ENCODE measurements around the gene PRODH.
"Not testable (repeated sequence)": the region's sequence is repeated elsewhere in the genome, so short reads cannot be mapped to it uniquely, and the experiment has no call there.

The PRODH gene

DNA sequence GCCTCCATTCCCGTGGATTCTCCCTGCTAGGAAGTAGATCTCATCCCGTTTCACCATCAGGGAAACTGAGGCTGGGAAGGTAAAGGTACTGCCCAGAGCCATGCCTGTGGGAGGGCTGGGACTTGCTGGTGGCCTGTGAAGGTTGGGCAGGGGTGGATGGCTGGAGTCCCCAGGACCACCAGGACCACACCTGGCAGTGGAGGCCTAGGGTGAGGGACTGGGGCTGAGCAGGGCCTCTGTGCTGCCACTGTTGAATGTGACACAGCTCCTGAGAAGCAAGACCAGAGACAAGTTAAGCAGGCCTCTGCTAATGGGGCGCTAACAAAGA lies 26.2 kb upstream of the PRODH start:
- TF ChIP-seq, protein P1, sequence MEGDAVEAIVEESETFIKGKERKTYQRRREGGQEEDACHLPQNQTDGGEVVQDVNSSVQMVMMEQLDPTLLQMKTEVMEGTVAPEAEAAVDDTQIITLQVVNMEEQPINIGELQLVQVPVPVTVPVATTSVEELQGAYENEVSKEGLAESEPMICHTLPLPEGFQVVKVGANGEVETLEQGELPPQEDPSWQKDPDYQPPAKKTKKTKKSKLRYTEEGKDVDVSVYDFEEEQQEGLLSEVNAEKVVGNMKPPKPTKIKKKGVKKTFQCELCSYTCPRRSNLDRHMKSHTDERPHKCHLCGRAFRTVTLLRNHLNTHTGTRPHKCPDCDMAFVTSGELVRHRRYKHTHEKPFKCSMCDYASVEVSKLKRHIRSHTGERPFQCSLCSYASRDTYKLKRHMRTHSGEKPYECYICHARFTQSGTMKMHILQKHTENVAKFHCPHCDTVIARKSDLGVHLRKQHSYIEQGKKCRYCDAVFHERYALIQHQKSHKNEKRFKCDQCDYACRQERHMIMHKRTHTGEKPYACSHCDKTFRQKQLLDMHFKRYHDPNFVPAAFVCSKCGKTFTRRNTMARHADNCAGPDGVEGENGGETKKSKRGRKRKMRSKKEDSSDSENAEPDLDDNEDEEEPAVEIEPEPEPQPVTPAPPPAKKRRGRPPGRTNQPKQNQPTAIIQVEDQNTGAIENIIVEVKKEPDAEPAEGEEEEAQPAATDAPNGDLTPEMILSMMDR (IDR thresholded peaks at IDR 0.05; ENCODE audit: insufficient read depth, low read length, poor library complexity, severe bottlenecking) = no peak
- Histone ChIP-seq H3K4me3 (replicated peaks; ENCODE audit: low read depth, low read length) (no peak overlapping the region), H3K27me3 (replicated peaks; ENCODE audit: control insufficient read depth, insufficient read depth, low read length) (no peaks in the 10 kb centered on the region; the same call in 1 of the 2 replicates)

DNA sequence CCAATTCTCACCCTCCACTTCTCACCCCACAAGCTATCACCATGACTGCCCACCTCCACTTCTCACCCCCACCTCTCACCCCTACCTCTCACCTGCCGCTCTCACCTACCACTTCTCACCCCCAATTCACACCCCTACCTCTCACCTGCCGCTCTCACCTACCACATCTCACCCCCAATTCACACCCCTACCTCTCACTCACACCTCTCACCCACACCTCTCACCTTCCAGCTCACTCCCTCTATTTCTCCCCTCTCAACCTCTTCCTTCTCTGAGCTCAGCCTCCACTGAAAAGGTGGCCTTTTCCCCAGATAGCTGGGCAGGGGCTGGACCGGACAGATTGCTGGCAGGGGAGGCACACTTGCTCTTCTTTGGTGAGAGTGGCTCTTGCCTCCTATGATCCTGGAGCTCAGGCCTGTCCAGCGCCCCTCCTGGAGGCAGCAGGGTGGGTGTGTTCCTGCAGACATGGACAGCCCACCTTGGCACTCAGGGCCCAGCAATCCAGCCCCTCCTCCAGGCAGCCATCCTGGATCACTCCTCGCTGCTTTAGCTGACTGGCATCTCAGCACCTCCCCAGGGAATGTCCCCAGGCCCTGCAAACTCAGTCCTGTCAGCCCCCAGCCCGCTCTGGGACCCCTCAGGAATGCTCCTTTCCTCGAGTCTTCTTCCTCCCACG lies 25.7 kb upstream of the PRODH start:
- not testable (repeated sequence) for H3K27me3 ChIP-seq (replicated peaks; ENCODE audit: control insufficient read depth, insufficient read depth, low read length); H3K36me3 ChIP-seq (ENCODE audit: control insufficient read depth, insufficient read depth, low read length); H3K4me3 ChIP-seq (replicated peaks; ENCODE audit: low read depth, low read length); DNase-seq (ENCODE audit: extremely low read depth, insufficient read length)

More for the DNA sequence above, 26.2 kb upstream of the PRODH start:
- H3K36me3 ChIP-seq (ENCODE audit: control insufficient read depth, insufficient read depth, low read length) = no peaks in the 10 kb centered on the region
- no peak for DNase-seq (ENCODE audit: extremely low read depth, insufficient read length)

DNA sequence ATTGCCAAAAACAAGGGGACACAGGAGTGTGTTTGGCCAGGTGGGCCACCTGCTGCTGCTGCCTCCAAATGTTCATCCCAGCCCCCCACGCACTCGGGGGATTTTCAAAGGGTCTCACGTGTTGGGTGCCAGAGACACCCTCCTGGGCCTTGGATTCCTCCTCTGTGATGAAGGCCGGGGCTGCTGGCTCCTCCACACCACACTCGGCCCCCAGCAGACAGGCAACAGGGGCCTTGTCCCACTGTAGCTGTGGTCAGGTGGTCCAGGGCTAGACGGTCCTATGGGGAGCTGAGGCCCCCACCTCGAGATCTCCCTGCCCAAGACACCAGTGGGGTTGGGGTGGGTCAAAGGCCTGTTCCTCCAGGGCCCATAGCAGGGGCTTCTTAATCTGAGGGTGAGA lies 25.1 kb upstream of the PRODH start:
- not testable (repeated sequence) for H3K4me3 ChIP-seq (replicated peaks; ENCODE audit: low read depth, low read length); DNase-seq (ENCODE audit: extremely low read depth, insufficient read length); H3K27me3 ChIP-seq (replicated peaks; ENCODE audit: control insufficient read depth, insufficient read depth, low read length); H3K36me3 ChIP-seq (ENCODE audit: control insufficient read depth, insufficient read depth, low read length)

DNA sequence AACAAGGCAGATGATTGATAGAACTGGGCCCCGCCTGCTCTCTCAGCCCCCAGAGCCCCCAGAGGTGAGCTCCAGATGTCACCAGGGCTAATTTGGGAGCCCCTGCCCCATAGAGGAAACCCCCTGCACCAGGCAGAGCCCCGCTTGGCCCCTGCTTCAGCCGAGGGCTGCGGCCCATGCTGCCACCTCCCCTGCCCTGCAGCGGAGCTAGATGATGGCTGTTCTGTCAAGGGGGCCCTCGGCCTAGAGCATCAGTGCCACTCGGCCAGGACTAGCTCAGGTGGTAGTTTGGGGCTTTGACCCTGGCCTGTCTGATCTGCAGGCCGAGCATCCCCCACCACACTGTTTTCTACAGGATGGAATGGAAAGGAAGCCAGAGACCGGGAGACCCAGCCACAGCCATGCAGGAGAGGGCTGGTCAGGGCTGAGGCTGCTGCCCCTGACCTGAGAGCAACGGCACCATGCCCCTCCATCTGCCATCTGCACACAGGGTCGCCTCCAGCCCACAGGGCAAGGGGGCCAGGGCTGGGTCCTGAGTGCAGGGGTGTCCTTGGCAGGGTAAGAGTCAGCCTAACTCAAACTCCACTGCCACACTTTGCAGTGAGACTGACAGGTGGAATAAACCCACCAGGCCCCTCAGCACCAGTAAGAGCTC lies 24.2 kb upstream of the PRODH start:
- H3K36me3 ChIP-seq (ENCODE audit: control insufficient read depth, insufficient read depth, low read length); H3K4me3 ChIP-seq (replicated peaks; ENCODE audit: low read depth, low read length): not testable (repeated sequence)

DNA sequence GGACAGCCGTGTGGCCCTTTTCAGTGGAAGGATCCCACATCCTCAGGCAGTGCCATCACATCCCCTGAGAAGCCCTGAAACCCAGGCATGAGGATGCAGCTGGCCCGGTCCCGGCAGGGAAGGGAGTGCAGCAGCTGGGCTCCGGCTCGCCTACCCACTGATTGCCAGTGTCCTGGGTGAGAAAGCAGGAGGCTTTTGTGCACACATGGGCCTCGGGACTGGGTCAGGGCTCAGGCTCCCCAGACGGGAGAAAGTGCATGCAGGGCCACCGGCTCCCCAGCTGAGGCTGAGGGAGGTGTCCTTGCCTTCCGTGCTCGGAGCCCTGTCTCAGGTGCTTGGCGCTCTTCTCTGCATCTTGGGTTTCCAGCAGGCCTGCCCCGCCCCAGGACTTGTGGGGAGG lies 23.6 kb upstream of the PRODH start:
- not testable (repeated sequence) for H3K27me3 ChIP-seq (replicated peaks; ENCODE audit: control insufficient read depth, insufficient read depth, low read length); DNase-seq (ENCODE audit: extremely low read depth, insufficient read length); H3K4me3 ChIP-seq (replicated peaks; ENCODE audit: low read depth, low read length); H3K36me3 ChIP-seq (ENCODE audit: control insufficient read depth, insufficient read depth, low read length)

More for the DNA sequence above, 24.2 kb upstream of the PRODH start:
- not testable (repeated sequence) for DNase-seq (ENCODE audit: extremely low read depth, insufficient read length); H3K27me3 ChIP-seq (replicated peaks; ENCODE audit: control insufficient read depth, insufficient read depth, low read length)

DNA sequence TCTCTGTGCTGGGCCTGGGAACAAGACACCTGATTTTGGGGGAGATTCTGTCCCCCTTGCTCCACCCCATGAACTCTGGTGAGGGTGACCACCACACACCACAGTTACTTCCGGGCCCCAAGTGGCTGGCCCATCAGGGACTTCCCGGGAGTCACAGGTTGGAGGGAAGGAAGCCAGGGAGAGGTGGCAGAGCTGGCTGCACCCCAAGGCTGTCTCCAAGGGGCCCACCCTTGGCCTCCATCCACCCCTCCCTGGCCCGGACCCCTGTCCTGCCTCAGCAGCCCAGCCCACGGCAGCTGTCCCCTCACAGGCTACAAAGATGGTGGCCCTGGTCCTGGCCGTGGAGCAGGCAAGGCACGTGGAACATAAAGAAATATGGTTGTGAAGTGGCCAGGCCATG lies 23.2 kb upstream of the PRODH start:
- H3K36me3 ChIP-seq (ENCODE audit: control insufficient read depth, insufficient read depth, low read length); H3K4me3 ChIP-seq (replicated peaks; ENCODE audit: low read depth, low read length); H3K27me3 ChIP-seq (replicated peaks; ENCODE audit: control insufficient read depth, insufficient read depth, low read length); DNase-seq (ENCODE audit: extremely low read depth, insufficient read length): not testable (repeated sequence)

DNA sequence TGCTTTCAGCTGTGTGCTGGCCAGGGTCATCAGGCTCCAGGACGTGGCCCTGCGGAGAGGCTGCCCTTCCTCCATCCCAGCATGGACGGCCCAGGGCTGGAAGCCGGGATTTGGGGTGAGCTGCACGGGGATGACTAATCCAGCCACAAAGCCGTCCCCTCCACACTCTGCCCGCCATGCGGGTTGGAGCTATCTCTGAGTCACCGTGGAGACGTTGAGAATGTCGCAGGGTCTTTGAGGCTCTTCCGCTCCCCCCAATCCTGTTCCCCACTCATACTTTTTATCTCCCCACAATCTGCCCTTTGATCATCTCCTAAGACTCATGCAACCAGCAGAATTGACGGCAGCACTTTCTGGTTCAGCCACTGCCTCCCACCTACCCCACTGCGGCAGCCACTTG lies 22.6 kb upstream of the PRODH start:
- H3K27me3 ChIP-seq (replicated peaks; ENCODE audit: control insufficient read depth, insufficient read depth, low read length); DNase-seq (ENCODE audit: extremely low read depth, insufficient read length); H3K4me3 ChIP-seq (replicated peaks; ENCODE audit: low read depth, low read length); H3K36me3 ChIP-seq (ENCODE audit: control insufficient read depth, insufficient read depth, low read length): not testable (repeated sequence)

DNA sequence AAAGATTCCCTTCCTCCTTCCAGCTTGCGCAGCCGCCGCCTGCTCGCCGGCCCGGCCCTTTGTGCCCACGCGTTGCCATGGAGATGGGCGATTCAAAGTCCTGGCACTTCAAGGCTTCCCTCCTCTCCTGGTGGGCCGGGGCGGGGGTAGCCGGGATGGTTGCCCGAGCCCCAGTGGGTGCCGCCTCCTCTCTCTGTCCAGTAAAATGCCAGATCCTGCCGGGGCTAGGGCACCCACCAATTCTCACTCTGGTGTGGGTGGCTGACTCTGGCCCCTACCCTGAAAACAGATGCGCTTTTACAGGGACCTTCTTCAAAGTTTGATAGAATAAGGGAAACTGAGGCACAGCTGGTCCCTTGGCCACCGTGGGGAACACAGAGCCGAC lies 22.2 kb upstream of the PRODH start:
- H3K4me3 ChIP-seq (replicated peaks; ENCODE audit: low read depth, low read length); DNase-seq (ENCODE audit: extremely low read depth, insufficient read length); H3K36me3 ChIP-seq (ENCODE audit: control insufficient read depth, insufficient read depth, low read length); H3K27me3 ChIP-seq (replicated peaks; ENCODE audit: control insufficient read depth, insufficient read depth, low read length): not testable (repeated sequence)

DNA sequence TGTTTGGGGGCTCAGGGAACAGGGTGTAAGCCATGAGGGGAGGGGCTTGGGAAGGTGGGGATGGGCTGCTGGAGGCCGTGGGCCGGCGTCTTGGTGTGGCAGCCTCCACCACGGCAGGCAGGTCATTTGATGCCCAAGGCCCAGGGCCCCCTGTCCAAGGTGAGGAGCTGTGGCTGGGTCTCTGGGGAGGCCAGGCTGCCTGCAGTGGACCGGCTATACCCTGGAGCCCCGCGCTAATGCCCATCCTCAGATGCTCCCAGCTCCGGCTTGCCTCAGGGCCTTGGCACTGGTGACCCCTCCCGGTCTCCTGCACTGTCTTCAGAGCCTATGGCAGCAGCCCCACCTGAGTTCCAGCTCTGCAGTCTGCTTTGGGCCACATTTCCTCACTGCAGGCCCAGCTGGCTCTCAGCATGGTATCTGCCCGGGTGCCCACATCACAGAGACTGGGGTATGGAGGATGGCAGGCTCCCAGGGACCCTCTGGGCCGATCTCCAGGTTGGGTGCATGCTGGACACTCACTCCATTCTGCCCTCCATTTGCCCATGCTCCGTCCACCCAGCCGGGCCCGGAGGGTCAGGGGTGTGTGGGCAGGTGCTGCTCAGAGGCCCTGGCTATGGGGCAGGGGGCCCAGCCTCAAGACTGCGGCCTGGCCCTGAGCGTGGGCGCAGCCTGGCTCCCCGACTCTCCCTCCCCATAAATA lies 21.7 kb upstream of the PRODH start:
- DNase-seq (ENCODE audit: extremely low read depth, insufficient read length); H3K4me3 ChIP-seq (replicated peaks; ENCODE audit: low read depth, low read length); H3K27me3 ChIP-seq (replicated peaks; ENCODE audit: control insufficient read depth, insufficient read depth, low read length); H3K36me3 ChIP-seq (ENCODE audit: control insufficient read depth, insufficient read depth, low read length): not testable (repeated sequence)

DNA sequence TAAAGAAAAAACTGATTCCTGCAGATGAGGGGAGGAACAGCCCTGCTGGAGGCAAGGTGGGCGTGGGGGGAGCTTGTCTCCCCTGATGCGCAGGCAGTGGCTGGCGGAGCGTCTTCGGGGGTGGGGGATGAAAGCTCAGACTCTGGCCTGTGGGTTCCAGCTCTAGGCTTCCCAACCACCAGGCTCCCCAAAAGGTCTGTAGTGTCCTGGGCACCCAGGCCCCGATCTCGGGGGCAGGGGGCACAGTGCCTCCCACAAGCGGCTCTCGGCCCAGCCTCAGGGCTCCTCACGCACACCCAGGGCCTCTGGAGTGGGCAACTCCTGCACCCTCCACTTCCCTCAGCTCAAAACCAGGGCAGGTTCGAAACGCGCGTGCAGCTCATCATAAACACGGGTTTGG lies 20.9 kb upstream of the PRODH start:
- DNase-seq (ENCODE audit: extremely low read depth, insufficient read length); H3K36me3 ChIP-seq (ENCODE audit: control insufficient read depth, insufficient read depth, low read length); H3K4me3 ChIP-seq (replicated peaks; ENCODE audit: low read depth, low read length); H3K27me3 ChIP-seq (replicated peaks; ENCODE audit: control insufficient read depth, insufficient read depth, low read length): not testable (repeated sequence)

DNA sequence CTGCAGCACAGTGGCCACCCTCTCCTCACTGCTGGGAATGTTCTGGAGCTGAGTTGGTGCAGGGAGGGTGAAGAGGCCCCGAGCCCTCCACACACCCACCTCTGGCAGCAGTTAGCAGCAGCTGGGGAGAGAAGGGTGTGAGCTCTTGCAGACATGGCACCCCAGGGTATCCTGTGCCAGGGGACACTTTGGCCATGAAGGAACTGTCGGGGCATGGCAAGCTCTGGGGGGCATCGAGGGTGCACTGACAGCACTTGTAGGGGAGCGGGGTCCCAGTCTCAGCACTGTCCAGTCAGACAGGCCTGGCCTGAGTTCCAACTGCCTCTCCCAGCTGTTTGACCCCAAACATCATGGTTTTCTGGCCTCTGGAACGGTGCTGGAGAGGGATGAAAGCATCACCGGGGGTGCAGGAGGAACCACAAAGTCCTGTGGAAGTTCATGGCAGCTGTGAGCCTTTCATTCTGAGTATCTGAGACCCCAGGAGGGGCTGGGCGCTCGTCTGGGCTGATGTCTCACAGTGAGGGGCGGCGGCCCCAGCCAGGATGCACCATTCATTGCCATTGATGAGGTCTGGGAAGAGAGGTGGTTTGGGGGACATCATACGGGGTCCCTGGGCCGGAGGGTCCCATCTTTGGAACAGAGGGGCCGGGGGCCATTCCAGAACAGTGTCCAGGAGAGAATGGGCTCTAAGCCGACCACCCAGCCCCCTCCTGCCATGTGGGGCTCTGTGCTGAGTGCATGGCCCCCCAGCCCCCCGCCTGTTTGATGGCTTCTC lies 20.2 kb upstream of the PRODH start:
- H3K27me3 ChIP-seq (replicated peaks; ENCODE audit: control insufficient read depth, insufficient read depth, low read length); H3K36me3 ChIP-seq (ENCODE audit: control insufficient read depth, insufficient read depth, low read length); DNase-seq (ENCODE audit: extremely low read depth, insufficient read length); H3K4me3 ChIP-seq (replicated peaks; ENCODE audit: low read depth, low read length): not testable (repeated sequence)

All from GM06990 (cell line).